ENCODE measurements around the gene ZNF329. TPM values are rescaled to one million over a fixed set of nuclear protein-coding genes. Genes with fewer than 3 reads are reported as not detected.
A peak's percentile ranks its signal among the peaks of the same experiment; 100 is the strongest.

Gene ZNF329
- total and polyA plus RNA-seq, 2 of the 13 experiments (the other 11 are each of a cell fraction or from before 2014, with no cell fraction given): 3.8 to 9.6 TPM

GRCh38 chr19:58196901-58197616 lies 46.5 kb upstream of the ZNF329 start (continued):
- TF ChIP-seq ZNF280D (CRISPR knock-in tag; IDR thresholded peaks at IDR 0.05): peak; percentile 97
- no peak for TF ChIP-seq ZFP36 (IDR thresholded peaks at IDR 0.05; ENCODE audit: borderline replicate concordance, low read depth, low read length, partially characterized antibody)
- no peak for TF ChIP-seq ZNF703 (CRISPR knock-in tag; IDR thresholded peaks at IDR 0.05; ENCODE audit: borderline replicate concordance)
- no peak for TF ChIP-seq GFI1 (CRISPR knock-in tag; IDR thresholded peaks at IDR 0.05; ENCODE audit: borderline replicate concordance)
- no peak for TF ChIP-seq ZSCAN30 (CRISPR knock-in tag; IDR thresholded peaks at IDR 0.05)
- 0 out of 2 replicates have a peak, but pooled peaks have one; percentile 41 for TF ChIP-seq SETDB1 (CRISPR knock-in tag; IDR thresholded peaks at IDR 0.05; ENCODE audit: borderline replicate concordance)
- TF ChIP-seq ZXDC (CRISPR knock-in tag; IDR thresholded peaks at IDR 0.05): no peak
- TF ChIP-seq SP4 (CRISPR knock-in tag; IDR thresholded peaks at IDR 0.05): no peak
